ENCODE data around the gene TLE7.

TLE7 gene

DNA sequence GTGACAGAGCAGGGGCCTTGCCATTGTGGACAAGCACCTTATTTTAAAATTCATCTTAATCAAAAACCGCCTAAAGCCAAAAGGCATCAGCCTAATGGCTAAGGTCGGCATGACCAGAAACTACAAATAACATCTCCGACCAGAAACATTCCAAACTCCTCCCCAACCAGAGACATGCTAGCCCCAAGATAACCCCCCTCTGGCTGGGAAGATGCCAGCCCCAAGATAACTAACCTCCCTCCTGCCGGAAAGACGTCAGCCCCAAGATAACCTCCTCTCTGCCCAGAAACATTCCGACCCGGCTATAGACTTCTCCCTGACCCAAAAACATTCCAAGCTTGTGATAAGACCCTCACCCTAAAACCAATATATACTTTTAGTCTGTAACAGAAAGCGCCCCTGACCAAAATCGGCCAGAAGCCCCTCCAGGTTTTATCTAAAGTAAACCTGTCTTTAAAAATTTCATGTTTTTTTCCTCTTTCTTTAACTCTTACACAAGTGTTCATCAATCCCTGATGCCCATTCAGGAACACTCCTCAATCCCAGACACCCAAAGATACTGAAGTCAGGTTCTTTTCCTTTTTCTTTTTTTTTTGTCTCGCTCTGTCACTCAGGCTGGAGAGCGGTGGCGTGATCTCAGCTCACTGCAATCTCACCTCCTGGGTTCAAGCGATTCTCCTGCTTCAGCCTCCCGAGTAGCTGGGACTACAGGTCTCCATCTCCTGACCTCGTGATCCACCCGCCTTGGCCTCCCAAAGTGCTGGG lies 32.7 kb downstream of the TLE7 start:
- DNase-seq, result no peak

DNA sequence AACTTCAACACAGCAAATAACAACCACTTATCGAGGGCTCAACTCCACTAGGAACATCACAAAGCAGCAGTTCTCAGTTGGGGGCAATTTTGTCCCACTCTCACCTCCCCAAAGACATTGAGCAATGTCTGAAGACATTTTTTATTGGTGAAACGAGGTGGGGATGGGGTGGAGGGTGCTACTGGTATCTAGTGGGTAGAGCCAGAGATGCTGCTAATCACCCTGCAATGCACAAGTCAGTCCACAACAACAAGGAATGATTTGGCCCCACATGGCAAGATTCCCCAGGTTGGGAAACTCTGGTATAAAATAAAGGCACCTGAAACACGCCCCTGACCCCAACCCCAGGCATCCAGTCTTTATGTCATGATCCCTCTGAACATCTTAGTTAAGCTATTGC lies 33.3 kb downstream of the TLE7 start:
- DNase-seq, result no peak

DNA sequence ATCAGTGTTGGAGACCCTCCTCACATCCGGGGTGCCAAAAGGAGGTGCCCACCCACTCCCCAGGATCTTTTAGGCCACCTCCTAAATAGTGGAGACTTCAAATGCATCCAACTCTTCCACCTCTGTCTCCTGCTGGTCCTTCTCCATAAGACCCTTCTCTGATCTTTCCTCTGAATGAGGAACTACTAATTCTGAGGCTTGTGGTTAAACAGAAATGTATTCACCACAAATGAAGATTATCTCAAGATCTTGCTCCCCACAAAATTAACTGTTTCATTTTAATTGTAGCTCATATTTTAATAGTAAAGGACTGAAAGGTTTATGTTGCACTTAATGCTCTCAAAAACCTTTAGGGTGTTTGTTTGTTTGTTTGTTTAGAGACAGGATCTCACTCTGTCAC lies 34.1 kb downstream of the TLE7 start:
- no peak for DNase-seq

DNA sequence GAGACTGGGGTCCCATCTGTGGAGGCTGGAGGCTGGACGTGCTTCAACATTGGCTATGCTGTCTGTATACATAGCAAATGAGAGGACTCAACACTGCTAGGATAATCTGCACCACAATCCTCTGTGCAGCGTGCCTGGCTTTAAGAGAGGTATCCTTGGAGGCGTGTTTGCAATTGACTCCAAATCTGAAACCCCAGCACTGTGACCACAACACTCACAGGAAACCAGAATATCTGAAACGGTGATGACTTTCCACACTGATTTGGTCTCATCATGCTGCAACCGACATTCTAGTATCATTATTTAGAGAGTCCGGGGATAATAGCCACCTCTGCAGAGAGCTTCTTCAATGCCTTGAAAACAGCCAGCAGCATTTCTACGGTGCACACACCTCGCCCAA lies 35.1 kb downstream of the TLE7 start:
- peak; percentile 8 for DNase-seq

DNA sequence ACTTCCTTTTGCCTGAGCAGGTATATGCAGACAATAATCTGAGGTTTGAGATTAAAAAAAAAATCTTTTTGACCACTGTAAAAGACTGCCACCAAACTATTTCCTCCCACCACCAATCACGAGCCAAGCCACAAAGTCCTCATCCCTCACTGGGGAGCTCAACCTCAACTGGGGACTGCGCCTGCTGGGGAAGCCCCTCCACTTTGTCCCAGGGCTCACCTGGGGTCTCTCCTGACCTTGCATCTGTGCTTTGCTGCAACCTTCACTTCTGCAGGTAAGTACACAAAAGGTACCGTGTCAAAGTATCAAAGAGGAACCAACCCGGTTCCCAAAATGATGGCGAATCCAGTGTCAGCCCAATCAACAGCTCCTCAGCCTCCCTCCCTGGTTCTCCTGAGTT lies 35.5 kb downstream of the TLE7 start:
- no peak for DNase-seq

DNA sequence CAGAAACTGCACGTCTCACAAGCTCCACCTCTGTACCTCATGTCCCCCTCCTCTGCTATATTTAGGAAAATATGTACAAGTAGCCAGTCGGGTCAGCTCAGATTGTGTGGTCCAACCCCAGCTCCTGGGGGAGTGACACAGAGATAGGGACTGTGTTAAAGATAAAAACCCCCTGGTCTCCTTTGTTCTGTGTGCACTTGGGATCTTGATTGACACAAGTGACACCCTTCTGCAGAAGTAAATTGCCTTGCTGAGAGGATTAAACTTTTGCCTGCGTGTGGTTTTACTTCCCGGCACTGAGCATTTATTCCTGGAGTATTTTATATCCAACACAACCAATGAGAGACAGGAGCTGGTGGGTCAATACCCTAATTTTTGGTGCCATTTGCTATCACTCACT lies 37.5 kb downstream of the TLE7 start:
- no peak for DNase-seq

DNA sequence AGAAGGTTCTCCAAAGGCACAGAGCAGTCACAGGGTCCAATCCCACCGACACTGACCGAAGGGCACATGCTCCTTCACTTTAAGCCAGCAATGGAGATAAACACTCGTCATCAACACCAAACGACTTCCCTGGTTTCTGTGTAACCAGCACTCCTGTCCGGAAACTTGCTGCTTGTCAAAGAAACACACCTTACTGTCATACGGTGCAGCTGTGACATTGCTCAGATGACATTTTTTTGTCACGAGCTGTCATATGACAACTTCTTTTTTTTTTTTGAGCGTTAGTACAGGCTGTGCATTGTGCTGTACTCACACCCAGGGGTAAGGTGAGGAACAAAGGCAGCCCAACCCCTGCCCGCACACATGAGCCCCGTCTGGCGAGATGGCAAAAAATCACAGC lies 39.2 kb downstream of the TLE7 start:
- no peak for DNase-seq

DNA sequence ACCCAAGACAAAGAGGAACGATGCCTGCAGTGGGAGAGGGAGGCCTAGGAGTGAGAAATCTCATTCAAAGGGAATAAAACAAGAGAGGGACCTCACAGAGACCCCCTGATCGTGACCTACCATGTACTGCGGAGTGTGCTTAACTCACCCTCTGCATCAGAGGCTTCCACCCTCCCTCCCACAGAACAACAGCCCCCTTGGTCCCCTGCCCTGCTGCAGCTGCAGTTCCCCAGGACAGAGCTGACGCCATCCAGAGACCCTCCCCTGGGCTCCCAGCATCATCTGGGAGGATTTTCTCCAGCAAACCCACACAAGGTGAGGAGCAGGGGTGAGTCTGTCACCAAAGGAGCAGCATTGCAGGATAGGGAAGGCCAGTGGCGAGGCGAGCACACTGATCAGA lies 39.8 kb downstream of the TLE7 start:
- DNase-seq, result no peak

DNA sequence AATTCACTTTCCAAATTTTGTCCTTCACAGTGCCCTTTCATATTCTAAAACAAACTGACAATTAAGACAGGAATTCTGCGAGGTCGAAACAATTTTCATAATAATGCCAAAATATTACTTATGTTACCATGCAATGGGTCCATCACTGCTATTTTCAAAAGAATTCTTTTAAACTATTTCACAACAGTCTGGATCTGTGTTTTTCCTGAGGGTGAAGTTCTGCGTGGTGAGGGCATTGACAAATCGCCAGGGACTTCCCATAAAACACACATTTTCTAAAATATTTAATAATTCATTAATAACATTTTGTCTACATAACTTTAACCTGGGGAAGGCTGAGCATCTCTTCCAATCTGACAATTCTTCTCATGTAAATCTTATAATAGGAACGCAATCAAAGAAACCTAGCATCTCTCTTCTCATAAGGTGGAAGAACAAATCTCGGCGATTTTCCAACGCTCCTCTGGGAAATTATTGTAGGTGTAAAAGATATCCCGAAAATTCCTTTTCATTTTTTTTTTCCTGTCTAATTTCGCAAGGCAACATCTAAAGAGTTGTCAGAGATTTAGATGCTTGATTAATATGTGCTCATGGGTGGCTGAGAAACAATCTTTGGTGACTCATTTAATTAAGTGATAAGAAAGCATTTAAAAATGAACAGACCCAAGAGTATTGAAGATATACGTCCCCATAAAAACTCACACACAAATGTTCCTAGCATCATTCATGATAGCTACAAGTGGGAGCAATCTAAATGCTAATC lies 41.9 kb downstream of the TLE7 start:
- no peak for DNase-seq

DNA sequence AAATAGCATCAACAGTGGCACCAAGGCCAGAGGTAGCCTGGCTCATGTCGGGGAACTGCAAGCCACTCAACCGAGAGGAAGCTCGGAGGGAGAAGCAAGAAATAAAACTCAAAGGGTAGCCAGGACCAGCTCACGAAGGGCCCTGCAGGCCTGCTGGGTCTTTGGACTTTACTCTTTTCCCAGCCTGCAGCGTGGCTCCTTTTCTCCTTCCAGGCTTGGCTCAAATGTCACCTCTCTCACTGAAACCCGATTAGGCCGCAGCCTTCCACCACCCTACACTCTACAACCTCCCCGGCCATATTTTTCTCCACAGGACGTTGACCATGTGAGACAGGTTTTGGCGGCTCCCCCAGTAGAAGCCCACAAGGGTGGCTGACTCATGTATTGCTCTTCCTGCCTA lies 45.3 kb downstream of the TLE7 start:
- no peak for DNase-seq

DNA sequence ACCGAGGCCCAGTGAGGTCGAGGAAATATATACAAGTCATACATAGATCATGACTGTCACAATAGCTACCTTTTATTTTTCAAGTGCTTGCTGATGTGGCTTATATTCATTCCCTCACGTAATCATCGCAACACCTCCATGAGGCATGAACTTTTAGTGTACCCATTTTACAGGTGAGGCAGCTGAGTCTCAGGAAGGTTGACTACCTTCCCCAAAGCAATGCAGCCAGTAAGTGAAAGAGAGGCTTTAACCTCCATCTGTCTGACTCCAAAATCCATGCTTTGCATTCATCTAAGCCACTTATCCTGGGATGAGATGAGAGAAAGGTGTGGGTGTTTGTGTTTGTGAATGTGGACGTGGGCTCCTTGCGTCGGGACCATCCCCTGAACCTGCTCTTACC lies 52.5 kb downstream of the TLE7 start:
- no peak for DNase-seq

DNA sequence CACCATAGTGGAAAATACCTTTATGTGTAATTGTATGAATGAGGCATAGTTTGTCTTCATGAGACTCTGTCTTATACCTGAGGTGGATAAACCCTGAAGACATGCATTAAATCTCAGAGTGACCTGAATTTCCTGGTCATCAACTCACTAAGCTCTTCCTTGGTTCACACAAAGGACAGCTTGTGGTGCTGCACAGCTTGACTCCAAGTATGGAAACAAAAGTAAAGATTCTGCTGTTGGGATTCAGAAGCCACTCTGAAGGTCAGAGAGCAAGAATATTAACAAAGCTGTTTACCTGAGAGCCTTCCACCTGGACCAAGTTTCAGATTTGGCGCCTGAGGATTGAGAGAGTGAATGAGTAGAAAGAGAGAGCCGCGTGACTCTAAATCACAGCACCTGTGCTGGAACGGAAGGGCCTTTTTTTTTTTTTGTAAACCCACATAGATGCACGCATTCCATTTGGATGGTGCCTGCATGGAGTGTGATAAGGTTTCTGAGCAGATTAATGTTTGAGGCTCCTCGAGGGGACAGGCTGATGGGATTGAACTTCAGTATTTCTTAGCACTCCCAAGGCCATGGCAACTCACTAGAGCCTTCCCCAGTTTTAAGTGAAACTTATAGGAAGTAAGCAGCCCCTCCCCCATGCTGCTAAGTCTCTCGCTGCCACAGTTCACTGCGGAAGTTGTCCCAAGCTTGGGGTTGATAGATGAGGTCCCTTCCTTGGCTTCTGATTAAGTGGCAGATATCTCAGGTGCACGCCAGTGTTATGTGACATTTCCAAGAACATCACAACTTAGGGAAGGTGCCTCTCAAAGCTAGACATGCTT lies 54.6 kb downstream of the TLE7 start:
- DNase-seq, result no peak

DNA sequence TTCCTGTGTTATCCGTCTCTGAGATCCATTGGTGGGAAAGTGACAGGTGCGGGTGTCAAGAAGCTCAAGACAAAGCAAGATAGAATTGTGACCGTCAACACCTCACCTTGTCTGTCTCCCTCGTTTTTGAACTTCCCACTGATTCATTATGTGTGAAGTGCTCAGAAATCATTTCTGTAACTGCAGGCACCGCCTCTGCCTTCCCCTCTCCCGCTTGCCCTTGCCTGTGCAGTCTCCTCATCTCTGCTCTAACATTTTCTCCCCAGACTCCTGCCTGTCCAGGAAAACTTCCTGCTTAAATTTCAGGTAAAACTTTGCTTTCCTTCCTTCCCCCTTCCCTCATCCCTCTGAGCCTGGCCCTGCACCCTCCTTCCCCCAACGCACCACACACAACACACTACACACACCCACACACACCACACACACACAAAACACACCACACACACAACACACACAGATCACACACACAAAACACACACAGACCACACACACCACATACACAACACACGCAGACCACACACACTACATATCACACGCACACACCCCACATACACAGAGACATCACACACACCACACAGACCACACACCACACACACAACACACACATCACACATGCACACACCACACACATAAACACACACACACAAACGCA lies 57.7 kb downstream of the TLE7 start:
- no peak for DNase-seq

DNA sequence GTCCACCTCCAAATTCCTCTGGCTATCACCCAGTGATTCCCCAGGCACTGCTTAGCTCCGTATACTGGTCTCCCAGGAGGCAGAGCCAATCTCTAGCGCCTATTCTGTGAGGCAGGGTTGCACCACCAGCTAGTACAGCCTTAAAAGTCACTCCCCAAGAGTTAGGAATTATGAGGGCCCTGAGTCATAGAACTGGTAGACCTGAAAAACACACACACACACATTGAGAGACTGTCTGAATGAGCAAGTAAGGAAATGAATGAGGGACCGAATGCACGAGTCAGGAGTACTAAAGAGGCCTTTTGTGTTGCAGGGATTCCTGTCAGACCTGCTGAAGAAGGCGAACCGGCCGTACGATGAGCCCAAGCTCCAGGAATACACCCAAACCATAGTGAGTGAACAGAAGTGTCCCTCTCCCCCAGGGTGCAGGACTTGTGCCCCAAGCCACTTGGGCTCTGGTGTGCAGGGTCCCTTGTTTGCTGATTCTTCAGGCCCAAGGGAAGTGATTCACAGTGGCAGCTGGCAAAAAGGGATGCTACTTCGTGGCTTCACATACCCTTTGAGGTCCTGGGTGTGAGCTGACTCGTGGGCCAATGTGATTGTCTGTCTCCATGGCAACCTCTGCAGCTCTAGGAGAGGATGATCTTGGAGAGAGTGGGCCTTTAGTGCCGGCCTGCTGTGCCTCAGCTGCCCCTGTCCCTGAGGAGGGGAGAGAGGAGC lies 58.6 kb downstream of the TLE7 start:
- DNase-seq, result no peak

DNA sequence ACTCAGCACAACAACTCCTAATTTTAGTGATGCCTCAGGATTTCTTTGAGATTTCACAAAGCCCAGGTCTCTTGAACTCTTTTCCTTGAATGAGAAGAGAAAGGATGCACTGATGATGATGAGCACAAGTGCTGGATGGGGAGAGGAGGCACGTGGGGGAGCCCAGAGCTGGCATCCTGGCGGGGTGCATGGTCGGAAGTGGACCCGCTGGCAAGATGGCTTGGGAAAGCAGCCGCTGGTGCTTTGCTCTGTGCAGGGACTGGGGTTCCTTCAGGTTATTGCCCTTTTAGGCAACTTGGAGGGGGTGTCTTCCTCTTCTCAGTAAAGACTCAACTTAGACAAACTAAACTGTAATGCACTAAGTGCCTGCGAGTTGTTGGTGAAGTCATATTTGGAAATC lies 61.0 kb downstream of the TLE7 start:
- DNase-seq, result no peak
